ENCODE data around the gene VANGL1.

The VANGL1 gene

GRCh38 chr1:115661157-115661556 lies 19.4 kb downstream of the VANGL1 start:
- TF ChIP-seq CTCF (IDR thresholded peaks at IDR 0.05), result no peak
- Histone ChIP-seq H3K4me2 (ENCODE audit: low read length) (no peak overlapping the region), H3K36me3 (ENCODE audit: control insufficient read depth, insufficient read depth, low read length) (no peaks in the 10 kb centered on the region), H3K4me3 (ENCODE audit: low read depth, low read length) (no peak overlapping the region), H3K79me2 (peaks cover 4% of the 10 kb centered on the region), H3K9ac (no peak overlapping the region), H3K27me3 (ENCODE audit: control insufficient read depth, insufficient read depth, low read length) (no peaks in the 10 kb centered on the region), H3K9me3 (ENCODE audit: control insufficient read depth, low read length) (no peaks in the 10 kb centered on the region), H2AFZ (no peak overlapping the region), H3K27ac (no peak overlapping the region), H3K4me1 (peaks cover 12% of the 10 kb centered on the region)

GRCh38 chr1:115665319-115666096 lies 23.7 kb downstream of the VANGL1 start:
- H3K27ac ChIP-seq, result no peak overlapping the region
- no peak overlapping the region for H3K4me3 ChIP-seq (ENCODE audit: low read depth, low read length)
- no peak for TF ChIP-seq CTCF (IDR thresholded peaks at IDR 0.05)
- H3K79me2 ChIP-seq, result no peaks in the 10 kb centered on the region
- H3K9me3 ChIP-seq (ENCODE audit: control insufficient read depth, low read length), result no peaks in the 10 kb centered on the region
- H3K27me3 ChIP-seq (ENCODE audit: control insufficient read depth, insufficient read depth, low read length), result no peaks in the 10 kb centered on the region
- H3K4me2 ChIP-seq (ENCODE audit: low read length), result no peak overlapping the region
- no peak overlapping the region for H2AFZ ChIP-seq
- no peak overlapping the region for H3K9ac ChIP-seq
- peaks cover 7% of the 10 kb centered on the region for H3K4me1 ChIP-seq
- H3K36me3 ChIP-seq (ENCODE audit: control insufficient read depth, insufficient read depth, low read length), result no peaks in the 10 kb centered on the region

GRCh38 chr1:115666206-115666605 lies 24.4 kb downstream of the VANGL1 start:
- Histone ChIP-seq H3K4me1 (peaks cover 7% of the 10 kb centered on the region), H3K27ac (no peak overlapping the region)

GRCh38 chr1:115666702-115667101 lies 24.9 kb downstream of the VANGL1 start:
- no peaks in the 10 kb centered on the region for H3K9me3 ChIP-seq (ENCODE audit: control insufficient read depth, low read length)
- H3K79me2 ChIP-seq, result no peaks in the 10 kb centered on the region
- no peak overlapping the region for H2AFZ ChIP-seq
- H3K27me3 ChIP-seq (ENCODE audit: control insufficient read depth, insufficient read depth, low read length), result no peaks in the 10 kb centered on the region
- TF ChIP-seq CTCF (IDR thresholded peaks at IDR 0.05), result no peak
- H3K4me1 ChIP-seq, result peaks cover 7% of the 10 kb centered on the region
- H3K36me3 ChIP-seq (ENCODE audit: control insufficient read depth, insufficient read depth, low read length), result no peaks in the 10 kb centered on the region
- no peak overlapping the region for H3K4me2 ChIP-seq (ENCODE audit: low read length)
- H3K9ac ChIP-seq, result no peak overlapping the region
- no peak overlapping the region for H3K4me3 ChIP-seq (ENCODE audit: low read depth, low read length)
- no peak overlapping the region for H3K27ac ChIP-seq

More at GRCh38 chr1:115666206-115666605, 24.4 kb downstream of the VANGL1 start:
- Histone ChIP-seq H3K36me3 (ENCODE audit: control insufficient read depth, insufficient read depth, low read length) (no peaks in the 10 kb centered on the region), H2AFZ (no peak overlapping the region), H3K4me3 (ENCODE audit: low read depth, low read length) (no peak overlapping the region), H3K9ac (no peak overlapping the region), H3K9me3 (ENCODE audit: control insufficient read depth, low read length) (no peaks in the 10 kb centered on the region), H3K4me2 (ENCODE audit: low read length) (no peak overlapping the region), H3K27me3 (ENCODE audit: control insufficient read depth, insufficient read depth, low read length) (no peaks in the 10 kb centered on the region), H3K79me2 (no peaks in the 10 kb centered on the region)
- no peak for TF ChIP-seq CTCF (IDR thresholded peaks at IDR 0.05)

GRCh38 chr1:115668579-115668978 lies 26.8 kb downstream of the VANGL1 start:
- no peaks in the 10 kb centered on the region for H3K79me2 ChIP-seq
- no peaks in the 10 kb centered on the region for H3K9me3 ChIP-seq (ENCODE audit: control insufficient read depth, low read length)
- no peaks in the 10 kb centered on the region for H3K36me3 ChIP-seq (ENCODE audit: control insufficient read depth, insufficient read depth, low read length)
- no peak overlapping the region for H3K9ac ChIP-seq
- H3K4me3 ChIP-seq (ENCODE audit: low read depth, low read length), result no peak overlapping the region
- no peak overlapping the region for H3K27ac ChIP-seq
- no peak for TF ChIP-seq CTCF (IDR thresholded peaks at IDR 0.05)
- H3K27me3 ChIP-seq (ENCODE audit: control insufficient read depth, insufficient read depth, low read length), result no peaks in the 10 kb centered on the region
- H3K4me1 ChIP-seq, result peaks cover 7% of the 10 kb centered on the region
- no peak overlapping the region for H3K4me2 ChIP-seq (ENCODE audit: low read length)
- H2AFZ ChIP-seq, result no peak overlapping the region
